ENCODE measurements around the gene PRDX2.
A peak's percentile ranks its signal among the peaks of the same experiment; 100 is the strongest.

DNA sequence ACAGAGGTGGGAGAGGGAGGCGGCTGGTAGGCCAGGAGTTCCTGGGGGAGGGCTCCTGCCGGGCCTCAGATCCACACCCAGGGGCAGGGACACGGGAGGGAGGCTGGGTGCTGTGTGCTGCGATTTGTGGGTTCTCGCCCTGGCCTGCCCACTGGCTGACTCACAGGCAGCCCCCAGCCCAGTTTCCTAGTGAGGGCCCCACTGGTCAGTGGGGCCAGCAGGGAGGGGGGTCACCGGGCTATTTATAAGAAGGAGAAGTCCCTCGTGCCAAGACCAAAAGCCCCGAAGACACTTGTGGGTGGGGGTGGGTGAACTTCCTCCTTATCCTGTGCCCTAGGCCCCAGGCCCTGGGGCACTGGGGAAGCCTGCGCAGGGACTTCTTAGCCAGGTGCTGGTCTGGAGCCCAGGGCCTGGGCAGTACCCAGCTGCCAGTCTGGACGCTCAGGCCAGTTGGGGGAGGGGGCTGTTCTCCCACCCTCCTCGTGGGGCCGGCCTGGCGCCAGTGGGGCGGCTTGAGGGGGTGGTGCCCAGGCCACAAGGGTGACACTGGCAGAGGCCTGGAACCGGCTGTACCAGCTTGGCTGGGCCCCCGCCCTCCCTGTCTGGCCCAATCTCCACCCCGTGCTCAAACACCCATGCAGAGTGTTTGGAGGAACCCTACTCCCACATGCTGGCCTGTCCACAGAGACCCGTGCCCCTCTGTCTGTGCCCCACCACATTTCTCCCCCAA is 15.3 kb downstream of the PRDX2 start:
- TF ChIP-seq, protein P1, sequence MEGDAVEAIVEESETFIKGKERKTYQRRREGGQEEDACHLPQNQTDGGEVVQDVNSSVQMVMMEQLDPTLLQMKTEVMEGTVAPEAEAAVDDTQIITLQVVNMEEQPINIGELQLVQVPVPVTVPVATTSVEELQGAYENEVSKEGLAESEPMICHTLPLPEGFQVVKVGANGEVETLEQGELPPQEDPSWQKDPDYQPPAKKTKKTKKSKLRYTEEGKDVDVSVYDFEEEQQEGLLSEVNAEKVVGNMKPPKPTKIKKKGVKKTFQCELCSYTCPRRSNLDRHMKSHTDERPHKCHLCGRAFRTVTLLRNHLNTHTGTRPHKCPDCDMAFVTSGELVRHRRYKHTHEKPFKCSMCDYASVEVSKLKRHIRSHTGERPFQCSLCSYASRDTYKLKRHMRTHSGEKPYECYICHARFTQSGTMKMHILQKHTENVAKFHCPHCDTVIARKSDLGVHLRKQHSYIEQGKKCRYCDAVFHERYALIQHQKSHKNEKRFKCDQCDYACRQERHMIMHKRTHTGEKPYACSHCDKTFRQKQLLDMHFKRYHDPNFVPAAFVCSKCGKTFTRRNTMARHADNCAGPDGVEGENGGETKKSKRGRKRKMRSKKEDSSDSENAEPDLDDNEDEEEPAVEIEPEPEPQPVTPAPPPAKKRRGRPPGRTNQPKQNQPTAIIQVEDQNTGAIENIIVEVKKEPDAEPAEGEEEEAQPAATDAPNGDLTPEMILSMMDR (IDR thresholded peaks at IDR 0.05) = no peak
- no peak for TF ChIP-seq POLR2AphosphoS5 (IDR thresholded peaks at IDR 0.05)
- TF ChIP-seq POLR2A (IDR thresholded peaks at IDR 0.05) = peak in 1 of 2 donors; percentile 28
- no peak for TF ChIP-seq EP300 (IDR thresholded peaks at IDR 0.05)
